NB4 (cell line): ENCODE results near the gene OLFML3.

Source experiments
- DNase-seq: peaks from one replicate; pipeline ENCODE4 v3.0.0; 2010; ENCODE audit warnings: low read depth
- H3K4me3 ChIP-seq: one replicate; pipeline ENCODE4 v1.5.1; 2011; ENCODE audit warnings: mild to moderate bottlenecking, low read depth, low read length, moderate library complexity
- MYC ChIP-seq: IDR thresholded peaks from 2 replicates; pipeline ENCODE4 v1.6.1; 2011; ENCODE audit warnings: low read depth, low read length
- POLR2A ChIP-seq: IDR thresholded peaks from 2 replicates; pipeline ENCODE4 v1.6.1; 2011; ENCODE audit warnings: mild to moderate bottlenecking; ENCODE audit not compliant: insufficient read length; ENCODE audit errors: extremely low read depth
- TF ChIP-seq, protein P1 (sequence below): IDR thresholded peaks from 2 replicates; pipeline ENCODE4 v1.6.1; 2011; ENCODE audit warnings: low read depth, low read length
- TF ChIP-seq, protein P2 (sequence below): IDR thresholded peaks from one replicate; pipeline ENCODE4 v1.5.1; 2012; ENCODE audit warnings: low read depth, low read length

The OLFML3 gene

DNA sequence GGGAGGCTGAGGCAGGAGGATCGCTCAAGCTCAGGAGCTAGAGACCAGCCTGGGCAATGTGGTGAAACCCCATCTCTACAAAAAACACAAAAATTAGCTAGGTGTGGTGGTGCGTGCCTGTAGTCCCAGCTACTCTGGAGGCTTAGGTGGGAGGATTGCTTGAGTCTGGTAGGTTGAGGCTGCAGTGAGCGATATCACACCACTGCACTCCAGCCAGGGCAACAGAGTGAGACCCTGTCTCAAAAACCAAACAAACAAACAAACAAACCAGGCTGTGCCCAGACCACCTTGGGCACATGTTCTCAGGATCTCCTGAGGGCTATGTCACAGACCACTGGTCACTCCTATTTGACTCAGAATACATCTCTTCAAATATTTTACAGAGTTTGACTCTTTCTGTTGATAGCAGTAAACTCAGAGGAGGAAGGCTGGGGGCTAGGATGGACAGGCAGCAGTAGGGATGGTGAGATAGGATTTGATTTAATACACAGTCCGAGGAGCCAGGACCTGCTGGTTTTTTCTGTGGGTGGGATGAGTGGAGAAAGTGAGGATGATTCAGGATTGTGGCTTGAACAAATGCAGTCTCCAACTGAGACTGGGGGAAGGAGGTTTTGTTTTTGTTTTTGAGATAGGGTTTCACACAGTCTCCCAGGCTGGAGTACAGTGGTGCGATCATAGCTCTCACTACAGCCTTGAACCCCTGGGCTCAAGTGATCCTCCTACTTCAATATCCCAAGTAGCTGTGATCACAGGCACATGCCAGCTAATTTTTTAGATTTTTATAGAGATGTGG is 46.5 kb downstream of the OLFML3 start:
- TF ChIP-seq, protein P1, sequence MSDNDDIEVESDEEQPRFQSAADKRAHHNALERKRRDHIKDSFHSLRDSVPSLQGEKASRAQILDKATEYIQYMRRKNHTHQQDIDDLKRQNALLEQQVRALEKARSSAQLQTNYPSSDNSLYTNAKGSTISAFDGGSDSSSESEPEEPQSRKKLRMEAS: no peak
- no peak for TF ChIP-seq MYC
- TF ChIP-seq, protein P2, sequence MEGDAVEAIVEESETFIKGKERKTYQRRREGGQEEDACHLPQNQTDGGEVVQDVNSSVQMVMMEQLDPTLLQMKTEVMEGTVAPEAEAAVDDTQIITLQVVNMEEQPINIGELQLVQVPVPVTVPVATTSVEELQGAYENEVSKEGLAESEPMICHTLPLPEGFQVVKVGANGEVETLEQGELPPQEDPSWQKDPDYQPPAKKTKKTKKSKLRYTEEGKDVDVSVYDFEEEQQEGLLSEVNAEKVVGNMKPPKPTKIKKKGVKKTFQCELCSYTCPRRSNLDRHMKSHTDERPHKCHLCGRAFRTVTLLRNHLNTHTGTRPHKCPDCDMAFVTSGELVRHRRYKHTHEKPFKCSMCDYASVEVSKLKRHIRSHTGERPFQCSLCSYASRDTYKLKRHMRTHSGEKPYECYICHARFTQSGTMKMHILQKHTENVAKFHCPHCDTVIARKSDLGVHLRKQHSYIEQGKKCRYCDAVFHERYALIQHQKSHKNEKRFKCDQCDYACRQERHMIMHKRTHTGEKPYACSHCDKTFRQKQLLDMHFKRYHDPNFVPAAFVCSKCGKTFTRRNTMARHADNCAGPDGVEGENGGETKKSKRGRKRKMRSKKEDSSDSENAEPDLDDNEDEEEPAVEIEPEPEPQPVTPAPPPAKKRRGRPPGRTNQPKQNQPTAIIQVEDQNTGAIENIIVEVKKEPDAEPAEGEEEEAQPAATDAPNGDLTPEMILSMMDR: no peak
- no peak for TF ChIP-seq POLR2A
- no peak for DNase-seq
- H3K4me3 ChIP-seq: no peak overlapping the region

DNA sequence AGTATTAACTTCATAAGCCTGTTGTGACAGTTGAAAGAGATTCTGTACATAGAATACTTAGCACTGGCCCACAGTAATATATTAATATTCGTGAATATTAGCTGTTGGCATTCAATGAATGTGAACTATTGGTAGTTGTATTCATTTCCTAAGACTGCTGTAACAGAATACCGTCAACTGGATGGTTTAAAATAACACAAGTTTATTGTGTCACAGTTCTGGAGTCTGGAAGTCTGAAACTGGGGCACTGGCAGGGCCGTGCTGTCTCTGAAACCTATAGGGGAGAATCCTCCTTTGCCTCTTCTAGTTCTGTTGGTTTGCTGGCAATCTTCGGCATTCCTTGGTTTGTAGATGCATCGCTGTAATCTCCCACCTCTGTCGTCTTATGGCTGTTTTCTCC is 47.5 kb downstream of the OLFML3 start:
- DNase-seq: no peak
- no peak for TF ChIP-seq MYC
- no peak overlapping the region for H3K4me3 ChIP-seq
